ENCODE data around the gene TBX6.
A peak's percentile ranks its signal among the peaks of the same experiment; 100 is the strongest.
"Not testable (repeated sequence)": the region's sequence is repeated elsewhere in the genome, so short reads cannot be mapped to it uniquely, and the experiment has no call there.

TBX6 gene

GRCh38 chr16:30065943-30066760 is 25.6 kb downstream of the TBX6 start:
- DNase-seq (ENCODE audit: low read depth in 2 of 2), result peak in 1 of 2 donors; percentile 35

- DNase-seq (ENCODE audit: low read depth in 2 of 2), result peak; percentile 95 to 97
These were observed 26.4 kb downstream of the TBX6 start, which contains the start of gene ALDOA for GRCh38 chr16:30065102-30065942. Gene ALDOA, plus strand, starts transcription at chr16:30065760. Its CDS starts 1,138 bp downstream, at chr16:30066898.

GRCh38 chr16:30064729-30065101 is 27.0 kb downstream of the TBX6 start:
- no peak for DNase-seq (ENCODE audit: low read depth in 2 of 2)

GRCh38 chr16:30063893-30064728 is 27.6 kb downstream of the TBX6 start:
- DNase-seq (ENCODE audit: low read depth in 2 of 2), result peak; percentile 53 to 64

GRCh38 chr16:30063278-30063892 is 28.3 kb downstream of the TBX6 start:
- no peak for DNase-seq (ENCODE audit: low read depth in 2 of 2)

- DNase-seq (ENCODE audit: low read depth in 2 of 2), result no peak
These were observed 30.7 kb downstream of the TBX6 start for GRCh38 chr16:30060836-30061554.

- DNase-seq (ENCODE audit: low read depth in 2 of 2), result no peak
These were observed 31.4 kb downstream of the TBX6 start for GRCh38 chr16:30060346-30060745.

- DNase-seq (ENCODE audit: low read depth in 2 of 2), result peak in 1 of 2 donors; percentile 46
These were observed 36.7 kb downstream of the TBX6 start for GRCh38 chr16:30054959-30055553.

GRCh38 chr16:30054451-30054850 is 37.3 kb downstream of the TBX6 start:
- DNase-seq (ENCODE audit: low read depth in 2 of 2), result no peak

GRCh38 chr16:30053376-30054015 is 38.2 kb downstream of the TBX6 start:
- DNase-seq (ENCODE audit: low read depth in 2 of 2), result no peak

- peak; percentile 89 to 91 for DNase-seq (ENCODE audit: low read depth in 2 of 2)
These were observed 38.9 kb downstream of the TBX6 start for GRCh38 chr16:30052671-30053372.

GRCh38 chr16:30051518-30051917 is 40.2 kb downstream of the TBX6 start:
- DNase-seq (ENCODE audit: low read depth in 2 of 2), result no peak

- no peak for DNase-seq (ENCODE audit: low read depth in 2 of 2)
These were observed 41.9 kb downstream of the TBX6 start for GRCh38 chr16:30049871-30050270.

- DNase-seq (ENCODE audit: low read depth in 2 of 2), result no peak
These were observed 45.1 kb downstream of the TBX6 start for GRCh38 chr16:30046588-30046987.

- no peak for DNase-seq (ENCODE audit: low read depth in 2 of 2)
These were observed 45.5 kb downstream of the TBX6 start for GRCh38 chr16:30046178-30046577.

GRCh38 chr16:30041841-30042240 is 49.9 kb downstream of the TBX6 start:
- no peak for DNase-seq (ENCODE audit: low read depth in 2 of 2)

GRCh38 chr16:30040690-30041089 is 51.0 kb downstream of the TBX6 start:
- not testable (repeated sequence) for DNase-seq (ENCODE audit: low read depth in 2 of 2)

GRCh38 chr16:30040221-30040620 is 51.5 kb downstream of the TBX6 start:
- no peak for DNase-seq (ENCODE audit: low read depth in 2 of 2)
